Astrocyte (in vitro differentiated cells and primary cell): Measurements from ENCODE around the gene BAG5. TPM values are rescaled to one million over a fixed set of nuclear protein-coding genes. Genes with fewer than 3 reads are reported as not detected.
A peak's percentile ranks its signal among the peaks of the same experiment; 100 is the strongest.
"Not testable (repeated sequence)": the region's sequence is repeated elsewhere in the genome, so short reads cannot be mapped to it uniquely, and the experiment has no call there.

Experiments used
- DNase-seq: peaks from one replicate; pipeline ENCODE4 v3.0.0-alpha.2; 2010; ENCODE audit warnings: low read depth
- FAIRE-seq: peaks from 2 replicates; lab custom pipeline; 2011; peaks lifted over from hg19 to GRCh38; lab: Jason Lieb, UNC
- H2AFZ ChIP-seq: 2 replicates; pipeline ENCODE4 v1.6.0; 2012; ENCODE audit warnings: low read depth, low read length, inconsistent platforms
- H3K27ac ChIP-seq: 2 replicates; pipeline ENCODE4 v1.5.1; 2011; ENCODE audit warnings: low read depth, low read length, inconsistent platforms
- H3K27me3 ChIP-seq: 2 replicates; pipeline ENCODE4 v1.6.0; 2011; ENCODE audit warnings: low read length, inconsistent platforms; ENCODE audit not compliant: insufficient read depth
- H3K36me3 ChIP-seq: 2 replicates; pipeline ENCODE4 v1.5.1; 2011; ENCODE audit warnings: low read length, inconsistent platforms; ENCODE audit not compliant: insufficient read depth
- H3K4me1 ChIP-seq: 2 replicates; pipeline ENCODE4 v1.5.1; 2011; ENCODE audit warnings: low read length, inconsistent platforms; ENCODE audit not compliant: insufficient read depth
- H3K4me2 ChIP-seq: 2 replicates; pipeline ENCODE4 v1.6.0; 2012; ENCODE audit warnings: low read length, inconsistent platforms
- H3K4me3 ChIP-seq: 2 replicates; pipeline ENCODE4 v1.5.1; 2011; ENCODE audit warnings: low read depth, mild to moderate bottlenecking, low read length, inconsistent platforms; ENCODE audit not compliant: insufficient read depth
- H3K79me2 ChIP-seq: 2 replicates; pipeline ENCODE4 v1.6.0; 2012; ENCODE audit warnings: mild to moderate bottlenecking, low read length, inconsistent platforms; ENCODE audit not compliant: insufficient read depth
- H3K9ac ChIP-seq: 2 replicates; pipeline ENCODE4 v1.6.0; 2012; ENCODE audit warnings: mild to moderate bottlenecking, low read length, inconsistent platforms
- H3K9me3 ChIP-seq: 2 replicates; pipeline ENCODE4 v1.5.1; 2012; ENCODE audit warnings: low read depth, mild to moderate bottlenecking, low read length, inconsistent platforms; ENCODE audit not compliant: insufficient read depth
- H4K20me1 ChIP-seq: 2 replicates; pipeline ENCODE4 v1.6.0; 2012; ENCODE audit warnings: low read length, inconsistent platforms; ENCODE audit not compliant: insufficient read depth
- H3K27ac Mint-ChIP-seq: one replicate; pipeline ENCODE4 v1.8.0; 2021; ENCODE audit warnings: mild to moderate bottlenecking, mixed read lengths; ENCODE audit not compliant: unreplicated experiment
- H3K27me3 Mint-ChIP-seq: one replicate; pipeline ENCODE4 v1.8.0; 2021; ENCODE audit warnings: low read depth, mixed read lengths; ENCODE audit not compliant: unreplicated experiment
- H3K36me3 Mint-ChIP-seq: one replicate; pipeline ENCODE4 v1.8.0; 2021; ENCODE audit warnings: low read depth, mixed read lengths; ENCODE audit not compliant: unreplicated experiment
- H3K4me1 Mint-ChIP-seq: one replicate; pipeline ENCODE4 v1.8.0; 2021; ENCODE audit warnings: low read depth, mixed read lengths; ENCODE audit not compliant: unreplicated experiment
- H3K4me3 Mint-ChIP-seq: one replicate; pipeline ENCODE4 v1.8.0; 2021; ENCODE audit warnings: mild to moderate bottlenecking, moderate library complexity, mixed read lengths; ENCODE audit not compliant: unreplicated experiment
- H3K9me3 Mint-ChIP-seq: one replicate; pipeline ENCODE4 v1.8.0; 2021; ENCODE audit warnings: mild to moderate bottlenecking, mixed read lengths; ENCODE audit not compliant: unreplicated experiment
- EZH2 ChIP-seq: IDR thresholded peaks from 2 replicates; pipeline ENCODE4 v1.6.1; 2012; ENCODE audit warnings: mild to moderate bottlenecking, low read length, inconsistent platforms; ENCODE audit not compliant: insufficient read depth
- total RNA-seq: library from RNA; stranded (reverse); gene quantifications from 2 replicates; pipeline ENCODE4 v1.2.1, GENCODE V29; 2021
- TF ChIP-seq, protein P1 (sequence below): IDR thresholded peaks from 2 replicates; pipeline ENCODE4 v1.5.1; 2011; ENCODE audit warnings: low read depth, mild to moderate bottlenecking, inconsistent platforms, low read length, moderate library complexity; ENCODE audit not compliant: insufficient read depth

The BAG5 gene
- total RNA-seq, 1 donor from 2014 or later = 35.2 TPM

DNA sequence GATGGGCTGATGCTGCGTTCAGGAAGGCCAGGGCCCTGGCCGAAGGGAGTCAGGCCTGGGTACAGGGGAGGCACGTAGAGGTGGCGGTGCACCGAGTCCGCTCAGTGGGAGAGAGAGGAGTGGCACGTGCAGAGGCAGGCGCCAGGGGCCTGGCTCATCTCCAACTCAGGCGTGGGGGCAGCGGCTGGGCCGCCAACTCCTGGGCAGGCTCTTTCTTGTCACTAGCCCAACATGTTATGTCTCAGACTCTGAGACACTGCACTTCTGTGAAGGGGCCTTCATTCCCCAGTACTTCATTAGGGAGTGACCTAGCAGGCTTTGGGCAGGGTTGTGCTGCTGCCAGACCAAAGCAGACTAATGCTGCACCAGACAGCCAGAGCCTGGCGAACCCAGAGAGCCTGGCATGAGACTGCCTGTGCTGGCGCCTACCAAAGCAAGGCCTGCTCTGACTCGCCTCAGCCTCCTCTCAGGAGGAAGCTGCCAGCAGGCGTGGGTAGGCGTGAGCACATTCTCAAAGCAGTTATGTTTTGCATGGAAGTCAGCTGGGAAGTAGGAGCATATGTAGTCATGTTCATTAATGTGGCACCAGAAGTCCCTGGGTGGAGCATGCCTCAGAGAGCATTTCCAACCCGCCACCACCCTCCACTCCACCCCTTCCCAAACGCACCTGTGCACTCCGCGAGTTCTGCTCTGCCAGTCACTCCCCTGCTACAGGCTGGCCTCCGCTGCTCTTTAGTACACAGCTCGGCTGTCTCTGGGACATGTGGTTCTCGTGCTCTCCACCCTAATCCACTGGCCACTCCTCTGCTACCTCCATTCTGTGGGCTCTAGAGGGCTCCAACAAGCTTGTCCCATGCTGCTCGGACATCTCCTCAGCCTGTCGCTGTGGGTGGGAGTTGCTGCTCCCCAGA lies 49.5 kb downstream of the BAG5 start:
- Histone ChIP-seq H2AFZ (no peak overlapping the region), H3K79me2 (no peaks in the 10 kb centered on the region), H4K20me1 (peaks cover 44% of the 10 kb centered on the region), H3K4me2 (peak overlapping the region; percentile 53), H3K36me3 (peaks cover 9% of the 10 kb centered on the region), H3K27ac (peak overlapping the region; percentile 26), H3K27me3 (no peaks in the 10 kb centered on the region), H3K4me1 (peaks cover 15% of the 10 kb centered on the region), H3K9ac (peak overlapping the region; percentile 39), H3K9me3 (no peaks in the 10 kb centered on the region), H3K4me3 (no peak overlapping the region)
- no peak overlapping the region for H3K4me3 Mint-ChIP-seq
- peaks cover 13% of the 10 kb centered on the region for H3K4me1 Mint-ChIP-seq
- DNase-seq = peak; percentile 77
- H3K36me3 Mint-ChIP-seq = peaks cover 22% of the 10 kb centered on the region
- H3K9me3 Mint-ChIP-seq = no peaks in the 10 kb centered on the region
- no peak overlapping the region for H3K27ac Mint-ChIP-seq
- no peak for FAIRE-seq
- no peaks in the 10 kb centered on the region for H3K27me3 Mint-ChIP-seq
- no peak for TF ChIP-seq EZH2
- TF ChIP-seq, protein P1, sequence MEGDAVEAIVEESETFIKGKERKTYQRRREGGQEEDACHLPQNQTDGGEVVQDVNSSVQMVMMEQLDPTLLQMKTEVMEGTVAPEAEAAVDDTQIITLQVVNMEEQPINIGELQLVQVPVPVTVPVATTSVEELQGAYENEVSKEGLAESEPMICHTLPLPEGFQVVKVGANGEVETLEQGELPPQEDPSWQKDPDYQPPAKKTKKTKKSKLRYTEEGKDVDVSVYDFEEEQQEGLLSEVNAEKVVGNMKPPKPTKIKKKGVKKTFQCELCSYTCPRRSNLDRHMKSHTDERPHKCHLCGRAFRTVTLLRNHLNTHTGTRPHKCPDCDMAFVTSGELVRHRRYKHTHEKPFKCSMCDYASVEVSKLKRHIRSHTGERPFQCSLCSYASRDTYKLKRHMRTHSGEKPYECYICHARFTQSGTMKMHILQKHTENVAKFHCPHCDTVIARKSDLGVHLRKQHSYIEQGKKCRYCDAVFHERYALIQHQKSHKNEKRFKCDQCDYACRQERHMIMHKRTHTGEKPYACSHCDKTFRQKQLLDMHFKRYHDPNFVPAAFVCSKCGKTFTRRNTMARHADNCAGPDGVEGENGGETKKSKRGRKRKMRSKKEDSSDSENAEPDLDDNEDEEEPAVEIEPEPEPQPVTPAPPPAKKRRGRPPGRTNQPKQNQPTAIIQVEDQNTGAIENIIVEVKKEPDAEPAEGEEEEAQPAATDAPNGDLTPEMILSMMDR = no peak

DNA sequence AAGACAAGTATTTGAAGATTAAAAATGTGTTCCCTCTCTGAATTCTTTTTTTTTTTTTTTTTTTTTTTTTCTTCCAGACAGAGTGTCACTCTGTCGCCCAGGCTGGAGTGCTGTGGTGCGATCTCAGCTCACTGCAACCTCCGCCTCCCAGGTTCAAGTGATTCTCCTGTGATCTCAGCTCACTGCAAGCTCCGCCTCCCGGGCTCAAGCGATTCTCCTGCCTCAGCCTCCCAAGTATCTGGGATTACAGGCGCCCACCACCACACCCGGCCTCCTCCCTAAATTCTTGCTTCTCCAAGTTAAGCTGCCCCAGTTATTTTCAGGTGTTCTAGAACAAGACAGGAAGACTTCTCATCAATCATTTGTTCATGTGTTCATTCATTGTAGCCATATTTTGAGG lies 50.3 kb downstream of the BAG5 start:
- not testable (repeated sequence) for FAIRE-seq, H3K9me3 ChIP-seq, H3K27ac Mint-ChIP-seq, H3K79me2 ChIP-seq, DNase-seq, H2AFZ ChIP-seq, H3K27me3 ChIP-seq, H3K4me3 ChIP-seq, H3K4me1 Mint-ChIP-seq, H3K9me3 Mint-ChIP-seq, H3K4me3 Mint-ChIP-seq, H3K27me3 Mint-ChIP-seq
- peaks cover 36% of the 10 kb centered on the region for H4K20me1 ChIP-seq
- peak overlapping the region; percentile 53 for H3K4me2 ChIP-seq
- H3K36me3 ChIP-seq = peaks cover 13% of the 10 kb centered on the region
- peak overlapping the region; percentile 39 for H3K9ac ChIP-seq
- H3K4me1 ChIP-seq = peaks cover 11% of the 10 kb centered on the region
- peaks cover 22% of the 10 kb centered on the region for H3K36me3 Mint-ChIP-seq
- H3K27ac ChIP-seq = peak overlapping the region; percentile 26

DNA sequence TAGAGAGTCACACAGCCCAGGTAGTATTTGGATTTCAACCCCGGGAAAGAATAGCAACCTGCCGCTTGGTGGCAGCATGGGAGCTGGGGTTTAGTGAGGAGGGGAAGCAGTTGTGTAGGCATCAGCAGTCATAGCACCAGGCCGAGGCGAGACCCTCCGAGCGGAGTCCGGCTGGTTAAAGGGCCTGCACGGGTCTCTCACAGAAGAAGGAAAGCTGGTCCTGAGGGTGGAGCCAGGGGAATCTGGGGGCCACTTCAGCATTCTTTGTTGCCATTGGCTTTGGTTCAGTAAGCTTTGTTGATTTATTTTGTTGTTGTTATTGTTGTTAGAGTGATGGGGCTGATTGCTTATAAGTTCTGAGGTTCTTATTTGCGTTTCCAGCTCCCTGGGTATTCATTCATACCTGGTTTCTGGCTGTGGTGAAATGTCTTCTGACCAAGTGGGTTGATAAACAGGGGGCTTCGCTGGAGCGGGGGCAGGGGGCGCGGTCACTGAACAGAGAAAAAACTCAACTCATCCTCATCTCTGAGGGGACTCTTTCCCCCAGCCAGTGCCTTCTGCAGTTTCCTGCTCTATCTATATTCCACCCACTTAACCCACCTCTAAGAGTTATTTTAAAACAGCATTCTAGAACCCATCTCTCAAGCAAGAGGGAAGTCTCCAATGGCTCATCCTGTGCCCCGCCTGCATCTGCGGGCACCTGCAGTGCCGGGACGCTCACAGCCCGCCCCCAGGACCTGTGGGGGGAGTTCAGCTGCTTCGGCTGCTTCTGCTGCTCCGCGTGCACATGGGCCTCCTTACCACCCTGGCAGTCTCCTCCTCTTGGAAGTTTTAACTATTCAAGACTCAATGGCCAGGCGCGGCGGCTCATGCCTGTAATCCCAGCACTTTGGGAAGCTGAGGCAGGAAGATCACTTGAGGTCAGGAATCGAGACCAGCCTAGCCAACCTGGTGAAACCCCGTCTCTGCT lies 51.4 kb downstream of the BAG5 start:
- H3K27me3 Mint-ChIP-seq = no peaks in the 10 kb centered on the region
- DNase-seq (no peak), FAIRE-seq (no peak)
- no peaks in the 10 kb centered on the region for H3K9me3 Mint-ChIP-seq
- Histone ChIP-seq H3K4me2 (no peak overlapping the region), H3K9me3 (no peaks in the 10 kb centered on the region), H3K79me2 (no peaks in the 10 kb centered on the region), H3K36me3 (peaks cover 18% of the 10 kb centered on the region), H3K9ac (no peak overlapping the region), H3K27ac (no peak overlapping the region), H4K20me1 (peaks cover 31% of the 10 kb centered on the region), H2AFZ (no peak overlapping the region), H3K27me3 (no peaks in the 10 kb centered on the region), H3K4me3 (no peak overlapping the region), H3K4me1 (peaks cover 11% of the 10 kb centered on the region)
- no peaks in the 10 kb centered on the region for H3K4me1 Mint-ChIP-seq
- TF ChIP-seq, protein P1 = no peak
- TF ChIP-seq EZH2 = no peak
- no peak overlapping the region for H3K4me3 Mint-ChIP-seq
- H3K36me3 Mint-ChIP-seq = peaks cover 26% of the 10 kb centered on the region
- no peak overlapping the region for H3K27ac Mint-ChIP-seq
